ENCODE measurements around the gene BPIFB4.

DNA sequence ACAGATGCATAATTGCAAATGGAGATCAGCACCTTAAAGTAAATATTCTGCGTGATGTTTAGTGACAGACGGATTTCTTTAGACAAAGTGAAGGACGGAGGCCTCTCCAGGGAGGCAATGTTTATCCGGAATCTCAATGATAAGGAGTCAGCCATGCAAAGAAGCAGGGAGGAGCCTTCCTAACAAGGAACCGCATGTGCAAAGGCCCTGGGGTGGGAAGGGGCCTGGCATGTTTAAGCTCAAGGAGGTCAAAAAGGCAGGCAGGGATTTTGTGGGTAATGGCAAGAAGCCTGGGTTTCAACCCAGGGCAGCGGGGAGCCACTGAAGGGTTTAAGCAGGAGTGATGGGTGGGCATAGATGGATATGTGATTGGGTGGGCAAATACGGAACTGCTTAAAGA, 25.1 kb upstream of the BPIFB4 start:
- TF ChIP-seq, protein P1, sequence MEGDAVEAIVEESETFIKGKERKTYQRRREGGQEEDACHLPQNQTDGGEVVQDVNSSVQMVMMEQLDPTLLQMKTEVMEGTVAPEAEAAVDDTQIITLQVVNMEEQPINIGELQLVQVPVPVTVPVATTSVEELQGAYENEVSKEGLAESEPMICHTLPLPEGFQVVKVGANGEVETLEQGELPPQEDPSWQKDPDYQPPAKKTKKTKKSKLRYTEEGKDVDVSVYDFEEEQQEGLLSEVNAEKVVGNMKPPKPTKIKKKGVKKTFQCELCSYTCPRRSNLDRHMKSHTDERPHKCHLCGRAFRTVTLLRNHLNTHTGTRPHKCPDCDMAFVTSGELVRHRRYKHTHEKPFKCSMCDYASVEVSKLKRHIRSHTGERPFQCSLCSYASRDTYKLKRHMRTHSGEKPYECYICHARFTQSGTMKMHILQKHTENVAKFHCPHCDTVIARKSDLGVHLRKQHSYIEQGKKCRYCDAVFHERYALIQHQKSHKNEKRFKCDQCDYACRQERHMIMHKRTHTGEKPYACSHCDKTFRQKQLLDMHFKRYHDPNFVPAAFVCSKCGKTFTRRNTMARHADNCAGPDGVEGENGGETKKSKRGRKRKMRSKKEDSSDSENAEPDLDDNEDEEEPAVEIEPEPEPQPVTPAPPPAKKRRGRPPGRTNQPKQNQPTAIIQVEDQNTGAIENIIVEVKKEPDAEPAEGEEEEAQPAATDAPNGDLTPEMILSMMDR (IDR thresholded peaks at IDR 0.05; ENCODE audit: low read length) = no peak
- no peak for TF ChIP-seq EZH2 (optimal IDR thresholded peaks at IDR 0.05; ENCODE audit: low read depth, low read length)
